Measurements from ENCODE around the gene MYO18B.

DNA sequence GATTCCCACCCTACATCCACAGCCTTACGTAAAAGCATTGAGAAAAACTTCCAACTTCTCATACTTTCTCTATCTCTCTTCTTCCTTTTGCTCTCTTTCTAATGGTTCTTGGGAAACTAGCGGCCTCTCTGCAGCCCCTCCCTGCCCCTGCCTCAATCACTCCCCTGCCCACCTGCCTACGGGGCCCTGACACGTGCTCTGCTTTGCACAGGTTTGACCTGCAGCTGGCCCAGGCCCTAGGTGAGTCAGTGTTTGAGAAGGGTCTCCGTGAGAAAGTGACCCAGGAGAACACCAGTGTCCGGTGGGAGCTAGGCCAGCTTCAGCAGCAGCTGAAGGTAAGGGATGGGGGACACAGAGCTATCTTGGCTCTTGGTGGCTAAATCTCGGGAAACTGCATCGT, 160.4 kb downstream of the MYO18B start:
- no peak for TF ChIP-seq POLR2AphosphoS5 (IDR thresholded peaks at IDR 0.05; ENCODE audit: low read depth, low read length)
- no peak for TF ChIP-seq POLR2A (IDR thresholded peaks at IDR 0.05; ENCODE audit: borderline replicate concordance, extremely low read depth, insufficient read depth, insufficient read length)
- TF ChIP-seq, protein P1, sequence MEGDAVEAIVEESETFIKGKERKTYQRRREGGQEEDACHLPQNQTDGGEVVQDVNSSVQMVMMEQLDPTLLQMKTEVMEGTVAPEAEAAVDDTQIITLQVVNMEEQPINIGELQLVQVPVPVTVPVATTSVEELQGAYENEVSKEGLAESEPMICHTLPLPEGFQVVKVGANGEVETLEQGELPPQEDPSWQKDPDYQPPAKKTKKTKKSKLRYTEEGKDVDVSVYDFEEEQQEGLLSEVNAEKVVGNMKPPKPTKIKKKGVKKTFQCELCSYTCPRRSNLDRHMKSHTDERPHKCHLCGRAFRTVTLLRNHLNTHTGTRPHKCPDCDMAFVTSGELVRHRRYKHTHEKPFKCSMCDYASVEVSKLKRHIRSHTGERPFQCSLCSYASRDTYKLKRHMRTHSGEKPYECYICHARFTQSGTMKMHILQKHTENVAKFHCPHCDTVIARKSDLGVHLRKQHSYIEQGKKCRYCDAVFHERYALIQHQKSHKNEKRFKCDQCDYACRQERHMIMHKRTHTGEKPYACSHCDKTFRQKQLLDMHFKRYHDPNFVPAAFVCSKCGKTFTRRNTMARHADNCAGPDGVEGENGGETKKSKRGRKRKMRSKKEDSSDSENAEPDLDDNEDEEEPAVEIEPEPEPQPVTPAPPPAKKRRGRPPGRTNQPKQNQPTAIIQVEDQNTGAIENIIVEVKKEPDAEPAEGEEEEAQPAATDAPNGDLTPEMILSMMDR (IDR thresholded peaks at IDR 0.05 in 2 of 3, conservative IDR thresholded peaks at IDR 0.05 in 1 of 3; ENCODE audit: borderline replicate concordance in 1 of 3, insufficient read depth in 1 of 3, low read depth in 2 of 3, low read length in 2 of 3): no peak
- TF ChIP-seq, protein P2, sequence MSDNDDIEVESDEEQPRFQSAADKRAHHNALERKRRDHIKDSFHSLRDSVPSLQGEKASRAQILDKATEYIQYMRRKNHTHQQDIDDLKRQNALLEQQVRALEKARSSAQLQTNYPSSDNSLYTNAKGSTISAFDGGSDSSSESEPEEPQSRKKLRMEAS (IDR thresholded peaks at IDR 0.05): no peak
- no peak for TF ChIP-seq EZH2 (IDR thresholded peaks at IDR 0.05)
- no peak for TF ChIP-seq SP1 (IDR thresholded peaks at IDR 0.05; ENCODE audit: low read depth)
- TF ChIP-seq EZH2phosphoT487 (IDR thresholded peaks at IDR 0.05; ENCODE audit: borderline replicate concordance): no peak
- TF ChIP-seq, protein P3, sequence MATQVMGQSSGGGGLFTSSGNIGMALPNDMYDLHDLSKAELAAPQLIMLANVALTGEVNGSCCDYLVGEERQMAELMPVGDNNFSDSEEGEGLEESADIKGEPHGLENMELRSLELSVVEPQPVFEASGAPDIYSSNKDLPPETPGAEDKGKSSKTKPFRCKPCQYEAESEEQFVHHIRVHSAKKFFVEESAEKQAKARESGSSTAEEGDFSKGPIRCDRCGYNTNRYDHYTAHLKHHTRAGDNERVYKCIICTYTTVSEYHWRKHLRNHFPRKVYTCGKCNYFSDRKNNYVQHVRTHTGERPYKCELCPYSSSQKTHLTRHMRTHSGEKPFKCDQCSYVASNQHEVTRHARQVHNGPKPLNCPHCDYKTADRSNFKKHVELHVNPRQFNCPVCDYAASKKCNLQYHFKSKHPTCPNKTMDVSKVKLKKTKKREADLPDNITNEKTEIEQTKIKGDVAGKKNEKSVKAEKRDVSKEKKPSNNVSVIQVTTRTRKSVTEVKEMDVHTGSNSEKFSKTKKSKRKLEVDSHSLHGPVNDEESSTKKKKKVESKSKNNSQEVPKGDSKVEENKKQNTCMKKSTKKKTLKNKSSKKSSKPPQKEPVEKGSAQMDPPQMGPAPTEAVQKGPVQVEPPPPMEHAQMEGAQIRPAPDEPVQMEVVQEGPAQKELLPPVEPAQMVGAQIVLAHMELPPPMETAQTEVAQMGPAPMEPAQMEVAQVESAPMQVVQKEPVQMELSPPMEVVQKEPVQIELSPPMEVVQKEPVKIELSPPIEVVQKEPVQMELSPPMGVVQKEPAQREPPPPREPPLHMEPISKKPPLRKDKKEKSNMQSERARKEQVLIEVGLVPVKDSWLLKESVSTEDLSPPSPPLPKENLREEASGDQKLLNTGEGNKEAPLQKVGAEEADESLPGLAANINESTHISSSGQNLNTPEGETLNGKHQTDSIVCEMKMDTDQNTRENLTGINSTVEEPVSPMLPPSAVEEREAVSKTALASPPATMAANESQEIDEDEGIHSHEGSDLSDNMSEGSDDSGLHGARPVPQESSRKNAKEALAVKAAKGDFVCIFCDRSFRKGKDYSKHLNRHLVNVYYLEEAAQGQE (IDR thresholded peaks at IDR 0.05; ENCODE audit: low read depth): no peak
- no peak for TF ChIP-seq FOSL1 (IDR thresholded peaks at IDR 0.05; ENCODE audit: low read depth)
- TF ChIP-seq SRF (IDR thresholded peaks at IDR 0.05; ENCODE audit: low read depth): no peak
- TF ChIP-seq ATF3 (IDR thresholded peaks at IDR 0.05): no peak
- TF ChIP-seq TCF7L2 (IDR thresholded peaks at IDR 0.05; ENCODE audit: borderline replicate concordance, extremely low read depth, insufficient read depth, insufficient read length): no peak
- no peak for TF ChIP-seq CBX3 (IDR thresholded peaks at IDR 0.05; ENCODE audit: low read depth)
- TF ChIP-seq YY1 (IDR thresholded peaks at IDR 0.05; ENCODE audit: extremely low read depth, insufficient replicate concordance, low read depth, low read length): no peak
